HepG2 (cell line): ENCODE data around the gene PARD3. TPM values are rescaled to one million over a fixed set of nuclear protein-coding genes. Genes with fewer than 3 reads are reported as not detected.
A peak's percentile ranks its signal among the peaks of the same experiment; 100 is the strongest.

ENCODE experiments used
- DPF2 ChIP-seq: sonication (generic); formaldehyde crosslinking; IDR thresholded peaks from 2 replicates; pipeline ENCODE4 v1.4.0; 2020; ENCODE audit warnings: mild to moderate bottlenecking, low read depth, missing genetic modification reagents, borderline replicate concordance
- DZIP1 ChIP-seq: sonication (generic); formaldehyde crosslinking; IDR thresholded peaks from 2 replicates; pipeline ENCODE4 v1.5.0; 2020; ENCODE audit warnings: mild to moderate bottlenecking, missing genetic modification reagents
- IKZF5 ChIP-seq: IDR thresholded peaks from 2 replicates; pipeline ENCODE4 v1.6.1; 2018; ENCODE audit warnings: missing genetic modification reagents, mild to moderate bottlenecking, missing compliant biosample characterization
- NBN ChIP-seq: fragments of 450-650 bp; conservative IDR thresholded peaks from 2 replicates; pipeline ENCODE4 v1.6.1; 2017
- NFATC3 ChIP-seq: sonication (generic); formaldehyde crosslinking; IDR thresholded peaks from 2 replicates; pipeline ENCODE4 v1.5.1; 2020; ENCODE audit warnings: mild to moderate bottlenecking, missing genetic modification reagents
- NR2F1 ChIP-seq, 2 experiments: fragments of 450-650 bp in 1 of 2; formaldehyde crosslinking in 1 of 2; IDR thresholded peaks; 2 replicates each; pipeline versions ENCODE4 v1.5.0 to v1.6.1; 2016 to 2020; ENCODE audit warnings: mild to moderate bottlenecking in 1 of 2, missing compliant biosample characterization in 1 of 2, missing genetic modification reagents in 1 of 2, moderate library complexity in 1 of 2
- POGZ ChIP-seq: sonication (generic); formaldehyde crosslinking; IDR thresholded peaks from 2 replicates; pipeline ENCODE4 v1.4.0; 2020; ENCODE audit warnings: mild to moderate bottlenecking, missing genetic modification reagents
- PPARG ChIP-seq: conservative IDR thresholded peaks from 2 replicates; pipeline ENCODE4 v1.6.1; 2016; ENCODE audit warnings: missing biosample characterization, missing genetic modification reagents
- RFX5 ChIP-seq: IDR thresholded peaks from 2 replicates; pipeline ENCODE4 v1.6.1; 2011; ENCODE audit warnings: low read depth, low read length, improper control_type of control experiment
- ZC3H13 ChIP-seq: sonication (generic); formaldehyde crosslinking; IDR thresholded peaks from 2 replicates; pipeline ENCODE4 v1.8.1; 2023; ENCODE audit warnings: mild to moderate bottlenecking, missing genetic modification reagents, moderate library complexity
- ZFP37 ChIP-seq: sonication (generic); formaldehyde crosslinking; IDR thresholded peaks from 2 replicates; pipeline ENCODE4 v1.4.0; 2020; ENCODE audit warnings: missing genetic modification reagents, borderline replicate concordance
- ZFY ChIP-seq: sonication (generic); formaldehyde crosslinking; IDR thresholded peaks from 2 replicates; pipeline ENCODE4 v1.4.0; 2020; ENCODE audit warnings: missing genetic modification reagents
- ZMYM4 ChIP-seq: sonication (generic); formaldehyde crosslinking; IDR thresholded peaks from 2 replicates; pipeline ENCODE4 v1.8.1; 2023; ENCODE audit warnings: mild to moderate bottlenecking, missing genetic modification reagents
- ZNF431 ChIP-seq: sonication (generic); formaldehyde crosslinking; IDR thresholded peaks from 2 replicates; pipeline ENCODE4 v1.9.0; 2022; ENCODE audit warnings: missing genetic modification reagents, low read depth, mild to moderate bottlenecking, borderline replicate concordance
- ZNF564 ChIP-seq: sonication (generic); formaldehyde crosslinking; IDR thresholded peaks from 2 replicates; pipeline ENCODE4 v1.8.1; 2023; ENCODE audit warnings: mild to moderate bottlenecking, missing genetic modification reagents
- ZNF629 ChIP-seq: sonication (generic); formaldehyde crosslinking; conservative IDR thresholded peaks from 2 replicates; pipeline ENCODE4 v1.5.0; 2020; ENCODE audit warnings: missing genetic modification reagents
- ZNF746 ChIP-seq: sonication (generic); formaldehyde crosslinking; IDR thresholded peaks from 2 replicates; pipeline ENCODE4 v1.8.0; 2022; ENCODE audit warnings: mild to moderate bottlenecking, missing genetic modification reagents
- ZNF780A ChIP-seq: sonication (generic); formaldehyde crosslinking; IDR thresholded peaks from 2 replicates; pipeline ENCODE4 v1.8.0; 2022; ENCODE audit warnings: mild to moderate bottlenecking, missing genetic modification reagents, moderate library complexity
- polyA plus RNA-seq, 8 experiments: library from polyadenylated mRNA; depleted of rRNA in 3 of 8; stranded (reverse) in 7 of 8; unstranded in 1 of 8; fragments of >200 nt; fragmentation: Illumina TruSeq in 4 of 8; extraction: Trizol in 4 of 8; gene quantifications; 2 replicates each; pipeline versions ENCODE4 v1.2.1 to v1.2.3, GENCODE V29; 2011 to 2016; ENCODE audit warnings: low read depth in 4 of 8, missing spikeins in 1 of 8, mixed read lengths in 1 of 8; ENCODE audit not compliant: insufficient read depth in 1 of 8
- total RNA-seq, 5 experiments: library from RNA; depleted of rRNA; stranded (reverse); fragments of >200 nt; fragmentation: Illumina TruSeq; extraction: Trizol; gene quantifications; 2 replicates each; pipeline ENCODE4 v1.2.3, GENCODE V29; 2016; ENCODE audit warnings: low read depth in 1 of 5
- TF ChIP-seq, protein P1 (sequence below): sonication (generic); formaldehyde crosslinking; IDR thresholded peaks from 2 replicates; pipeline ENCODE4 v1.4.0; 2020; ENCODE audit warnings: low read depth, missing genetic modification reagents
- TF ChIP-seq, protein P2 (sequence below): IDR thresholded peaks from 2 replicates; pipeline ENCODE4 v1.6.1; 2016

PARD3 gene
- total and polyA plus RNA-seq, 2 of the 13 experiments (the other 11 are each of a cell fraction or from before 2014, with no cell fraction given): 40.9 to 60.0 TPM

DNA sequence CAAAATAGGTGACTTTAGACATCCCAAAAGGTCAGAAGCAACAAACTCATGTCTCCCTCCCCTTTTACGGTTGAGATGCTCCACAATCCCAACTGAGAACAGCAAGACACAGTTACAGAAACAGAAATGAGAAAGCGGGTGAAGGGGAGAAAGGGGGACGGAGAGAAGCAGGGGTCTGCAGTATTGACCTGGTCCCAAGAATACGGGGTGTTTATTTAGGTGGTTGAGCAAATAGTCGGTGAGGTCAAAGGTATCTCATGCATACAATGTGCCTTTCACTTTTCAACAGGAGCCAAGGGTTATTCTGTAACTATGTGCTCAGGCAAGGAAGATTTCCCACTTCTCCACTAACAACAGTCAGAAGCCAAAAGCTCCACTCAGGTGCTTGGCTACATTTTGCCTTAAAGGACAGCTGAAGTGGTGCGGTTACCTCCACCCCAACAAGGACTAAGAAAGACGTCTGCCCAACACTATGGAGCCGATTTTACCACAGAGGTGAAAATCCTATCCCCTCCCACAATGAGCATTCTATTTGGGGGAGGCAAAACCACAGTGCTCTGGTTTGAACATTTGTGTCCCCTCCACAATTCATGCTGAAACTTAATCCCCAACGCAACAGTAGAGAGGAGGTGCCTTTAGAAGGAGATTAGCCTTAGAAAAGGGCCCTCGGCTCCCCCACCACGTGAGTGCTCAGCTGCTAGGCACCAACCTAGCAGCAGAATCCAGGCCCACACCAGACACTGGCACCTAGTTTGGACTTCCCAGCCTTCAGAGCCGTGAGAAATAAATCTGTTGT lies 77.9 kb downstream of the PARD3 start (continued):
- TF ChIP-seq ZNF564: peak; percentile 95
- peak; percentile 58; the same call in 1 of the 2 replicates for TF ChIP-seq ZNF431 (CRISPR knock-in tag)
- TF ChIP-seq PPARG: peak; percentile 89
- peak; percentile 27 to 86; a peak in 3 of 4 replicates for TF ChIP-seq NR2F1 (CRISPR knock-in tag; IDR thresholded peaks at IDR 0.05)
- TF ChIP-seq DPF2 (CRISPR knock-in tag): peak; percentile 80
- TF ChIP-seq, protein P1, sequence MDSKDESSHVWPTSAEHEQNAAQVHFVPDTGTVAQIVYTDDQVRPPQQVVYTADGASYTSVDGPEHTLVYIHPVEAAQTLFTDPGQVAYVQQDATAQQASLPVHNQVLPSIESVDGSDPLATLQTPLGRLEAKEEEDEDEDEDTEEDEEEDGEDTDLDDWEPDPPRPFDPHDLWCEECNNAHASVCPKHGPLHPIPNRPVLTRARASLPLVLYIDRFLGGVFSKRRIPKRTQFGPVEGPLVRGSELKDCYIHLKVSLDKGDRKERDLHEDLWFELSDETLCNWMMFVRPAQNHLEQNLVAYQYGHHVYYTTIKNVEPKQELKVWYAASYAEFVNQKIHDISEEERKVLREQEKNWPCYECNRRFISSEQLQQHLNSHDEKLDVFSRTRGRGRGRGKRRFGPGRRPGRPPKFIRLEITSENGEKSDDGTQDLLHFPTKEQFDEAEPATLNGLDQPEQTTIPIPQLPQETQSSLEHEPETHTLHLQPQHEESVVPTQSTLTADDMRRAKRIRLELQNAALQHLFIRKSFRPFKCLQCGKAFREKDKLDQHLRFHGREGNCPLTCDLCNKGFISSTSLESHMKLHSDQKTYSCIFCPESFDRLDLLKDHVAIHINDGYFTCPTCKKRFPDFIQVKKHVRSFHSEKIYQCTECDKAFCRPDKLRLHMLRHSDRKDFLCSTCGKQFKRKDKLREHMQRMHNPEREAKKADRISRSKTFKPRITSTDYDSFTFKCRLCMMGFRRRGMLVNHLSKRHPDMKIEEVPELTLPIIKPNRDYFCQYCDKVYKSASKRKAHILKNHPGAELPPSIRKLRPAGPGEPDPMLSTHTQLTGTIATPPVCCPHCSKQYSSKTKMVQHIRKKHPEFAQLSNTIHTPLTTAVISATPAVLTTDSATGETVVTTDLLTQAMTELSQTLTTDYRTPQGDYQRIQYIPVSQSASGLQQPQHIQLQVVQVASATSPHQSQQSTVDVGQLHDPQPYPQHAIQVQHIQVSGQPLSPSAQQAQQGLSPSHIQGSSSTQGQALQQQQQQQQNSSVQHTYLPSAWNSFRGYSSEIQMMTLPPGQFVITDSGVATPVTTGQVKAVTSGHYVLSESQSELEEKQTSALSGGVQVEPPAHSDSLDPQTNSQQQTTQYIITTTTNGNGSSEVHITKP (CRISPR knock-in tag): peak; percentile 67; the same call in 1 of the 2 replicates
- TF ChIP-seq ZNF629: peak; percentile 42; the same call in 1 of the 2 replicates
- TF ChIP-seq DZIP1 (CRISPR knock-in tag): no peak
- peak; percentile 66 for TF ChIP-seq IKZF5 (CRISPR knock-in tag)
- no peak for TF ChIP-seq NBN
- TF ChIP-seq ZFY (CRISPR knock-in tag): peak; percentile 73
- 0 out of 2 replicates have a peak, but pooled peaks have one; percentile 35 for TF ChIP-seq ZNF780A (CRISPR knock-in tag)
- peak; percentile 73; the same call in 1 of the 2 replicates for TF ChIP-seq ZNF746 (CRISPR knock-in tag)
- peak; percentile 78 for TF ChIP-seq POGZ (CRISPR knock-in tag)
- peak; percentile 46; the same call in 1 of the 2 replicates for TF ChIP-seq RFX5
- TF ChIP-seq, protein P2, sequence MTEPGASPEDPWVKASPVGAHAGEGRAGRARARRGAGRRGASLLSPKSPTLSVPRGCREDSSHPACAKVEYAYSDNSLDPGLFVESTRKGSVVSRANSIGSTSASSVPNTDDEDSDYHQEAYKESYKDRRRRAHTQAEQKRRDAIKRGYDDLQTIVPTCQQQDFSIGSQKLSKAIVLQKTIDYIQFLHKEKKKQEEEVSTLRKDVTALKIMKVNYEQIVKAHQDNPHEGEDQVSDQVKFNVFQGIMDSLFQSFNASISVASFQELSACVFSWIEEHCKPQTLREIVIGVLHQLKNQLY (CRISPR knock-in tag): peak; percentile 85
- TF ChIP-seq ZMYM4 (CRISPR knock-in tag): peak; percentile 67; the same call in 1 of the 2 replicates
- no peak for TF ChIP-seq NFATC3 (CRISPR knock-in tag)
- 0 out of 2 replicates have a peak, but pooled peaks have one; percentile 39 for TF ChIP-seq ZFP37
- TF ChIP-seq ZC3H13 (CRISPR knock-in tag): 0 out of 2 replicates have a peak, but pooled peaks have one; percentile 26
